Astrocyte of the spinal cord (primary cell): ENCODE measurements around the gene FBXL5.
A peak's percentile ranks its signal among the peaks of the same experiment; 100 is the strongest.

Source experiments
- DNase-seq: peaks from one replicate; pipeline ENCODE4 v3.0.0; 2011; ENCODE audit warnings: low read depth, low spot score
- H3K4me3 ChIP-seq: 2 replicates; pipeline ENCODE4 v1.5.1; 2011; ENCODE audit warnings: low read depth, mild to moderate bottlenecking, low read length, moderate library complexity
- in situ Hi-C: cut with HindIII; loops from 2 replicates; pipeline ENCODE4 v1.10.0; 2017; ENCODE audit warnings: low sequenced_read_pairs
- TF ChIP-seq, protein P1 (sequence below): IDR thresholded peaks from 2 replicates; pipeline ENCODE4 v1.5.1; 2012; ENCODE audit warnings: low read depth, mild to moderate bottlenecking, low read length, inconsistent platforms

Gene FBXL5

DNA sequence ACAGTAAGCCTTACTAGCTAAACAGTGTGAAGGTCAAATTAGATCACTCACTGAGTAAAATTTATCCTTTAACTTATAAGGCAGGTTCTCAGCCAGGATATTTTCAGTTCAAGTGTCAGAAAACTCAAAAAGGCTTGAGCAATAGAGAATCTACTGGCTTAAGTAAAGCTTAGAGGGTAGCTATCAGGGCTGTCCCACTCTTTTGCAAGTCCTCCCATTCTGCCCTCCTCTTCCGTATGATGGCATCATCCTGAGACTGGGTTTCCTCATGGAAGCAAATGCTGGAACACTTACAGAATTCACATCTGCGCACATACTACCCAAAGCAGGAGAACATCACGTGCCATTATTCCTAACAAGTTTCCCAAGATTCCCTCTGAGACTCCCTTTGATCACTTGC is 55.0 kb downstream of the FBXL5 start:
- in situ Hi-C loops, result no loop called here
- no peak for DNase-seq
- H3K4me3 ChIP-seq, result no peak overlapping the region
- TF ChIP-seq, protein P1, sequence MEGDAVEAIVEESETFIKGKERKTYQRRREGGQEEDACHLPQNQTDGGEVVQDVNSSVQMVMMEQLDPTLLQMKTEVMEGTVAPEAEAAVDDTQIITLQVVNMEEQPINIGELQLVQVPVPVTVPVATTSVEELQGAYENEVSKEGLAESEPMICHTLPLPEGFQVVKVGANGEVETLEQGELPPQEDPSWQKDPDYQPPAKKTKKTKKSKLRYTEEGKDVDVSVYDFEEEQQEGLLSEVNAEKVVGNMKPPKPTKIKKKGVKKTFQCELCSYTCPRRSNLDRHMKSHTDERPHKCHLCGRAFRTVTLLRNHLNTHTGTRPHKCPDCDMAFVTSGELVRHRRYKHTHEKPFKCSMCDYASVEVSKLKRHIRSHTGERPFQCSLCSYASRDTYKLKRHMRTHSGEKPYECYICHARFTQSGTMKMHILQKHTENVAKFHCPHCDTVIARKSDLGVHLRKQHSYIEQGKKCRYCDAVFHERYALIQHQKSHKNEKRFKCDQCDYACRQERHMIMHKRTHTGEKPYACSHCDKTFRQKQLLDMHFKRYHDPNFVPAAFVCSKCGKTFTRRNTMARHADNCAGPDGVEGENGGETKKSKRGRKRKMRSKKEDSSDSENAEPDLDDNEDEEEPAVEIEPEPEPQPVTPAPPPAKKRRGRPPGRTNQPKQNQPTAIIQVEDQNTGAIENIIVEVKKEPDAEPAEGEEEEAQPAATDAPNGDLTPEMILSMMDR, result no peak

DNA sequence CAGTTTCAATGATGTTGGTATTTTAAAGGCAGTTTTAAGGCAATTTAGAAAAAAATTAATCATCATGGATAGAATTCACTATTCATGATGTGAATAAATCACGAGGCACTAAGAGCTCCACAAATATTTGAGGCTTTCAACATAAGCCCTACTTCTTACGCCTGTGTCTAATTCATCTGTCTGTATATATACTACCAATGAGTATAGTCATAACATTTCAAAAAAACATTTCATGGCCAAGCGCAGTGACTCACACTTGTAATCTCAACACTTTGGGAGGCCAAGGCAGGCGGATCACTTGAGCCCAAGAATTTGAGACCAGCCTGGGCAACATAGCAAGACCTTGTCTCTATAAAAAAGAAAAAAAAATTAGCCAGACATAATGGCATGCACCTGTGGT is 56.5 kb downstream of the FBXL5 start:
- TF ChIP-seq, protein P1, result no peak
- in situ Hi-C loops, result no loop called here
- H3K4me3 ChIP-seq, result no peak overlapping the region
- no peak for DNase-seq

DNA sequence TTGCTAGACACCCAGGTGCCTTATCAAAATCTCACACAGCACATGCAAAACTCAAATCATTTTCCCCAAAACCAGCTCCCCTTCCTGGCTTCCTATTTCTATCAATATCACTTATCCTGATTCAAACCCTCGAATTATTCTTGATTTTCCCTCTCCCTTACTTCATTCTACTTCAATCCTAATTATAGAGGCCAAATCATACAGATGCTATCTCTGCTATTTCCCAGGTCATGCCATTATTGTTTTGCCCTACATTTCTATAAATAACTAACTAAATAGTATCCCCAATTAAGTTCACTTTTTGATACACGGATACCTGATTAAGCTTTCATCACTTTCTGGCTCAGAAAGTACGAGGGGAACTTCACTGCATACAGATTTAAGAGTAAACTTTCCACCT is 62.4 kb downstream of the FBXL5 start:
- DNase-seq, result no peak
- H3K4me3 ChIP-seq, result no peak overlapping the region
- in situ Hi-C loops, result no loop called here
- TF ChIP-seq, protein P1, result no peak

DNA sequence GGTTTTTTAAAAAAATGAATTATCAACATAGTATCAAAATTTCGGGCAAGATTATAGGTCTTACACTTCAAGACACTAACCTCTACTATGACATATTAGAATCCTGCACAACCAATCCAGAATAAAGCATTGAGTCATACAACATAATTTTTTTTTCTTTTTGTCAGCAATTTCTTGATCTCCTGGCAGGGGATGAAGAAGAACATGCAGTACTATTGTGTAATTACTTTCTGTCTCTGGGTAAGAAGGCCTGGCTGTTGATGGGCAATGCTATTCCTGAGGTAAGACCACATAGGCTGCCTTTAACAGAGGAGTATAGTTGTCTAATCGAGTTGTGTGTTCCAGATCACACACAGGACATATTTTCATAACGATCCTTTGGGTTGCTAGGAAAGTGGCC is 67.5 kb downstream of the FBXL5 start:
- peak; percentile 12 for DNase-seq
- in situ Hi-C loops, result no loop called here
- no peak overlapping the region for H3K4me3 ChIP-seq
- TF ChIP-seq, protein P1, result no peak

DNA sequence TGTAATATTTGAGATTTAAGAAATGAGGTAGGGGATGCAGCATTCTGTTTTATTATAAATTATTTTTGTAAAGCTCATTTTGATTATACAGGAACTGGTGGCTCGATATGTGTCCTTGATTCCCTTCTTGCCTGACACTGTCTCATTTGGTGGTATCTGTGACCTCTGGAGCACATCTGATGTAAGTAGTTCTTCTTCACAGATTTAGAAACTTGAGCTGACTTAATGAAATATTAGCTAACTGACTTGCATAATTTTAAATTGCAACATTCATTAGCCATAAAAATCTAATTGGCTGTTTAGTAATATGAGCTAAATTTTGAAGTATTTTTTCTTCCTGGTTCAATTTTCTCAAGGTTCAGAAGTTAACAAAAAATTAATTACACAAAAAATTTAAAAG is 69.1 kb downstream of the FBXL5 start:
- no peak overlapping the region for H3K4me3 ChIP-seq
- DNase-seq, result no peak
- TF ChIP-seq, protein P1, result no peak
- in situ Hi-C loops, result no loop called here

DNA sequence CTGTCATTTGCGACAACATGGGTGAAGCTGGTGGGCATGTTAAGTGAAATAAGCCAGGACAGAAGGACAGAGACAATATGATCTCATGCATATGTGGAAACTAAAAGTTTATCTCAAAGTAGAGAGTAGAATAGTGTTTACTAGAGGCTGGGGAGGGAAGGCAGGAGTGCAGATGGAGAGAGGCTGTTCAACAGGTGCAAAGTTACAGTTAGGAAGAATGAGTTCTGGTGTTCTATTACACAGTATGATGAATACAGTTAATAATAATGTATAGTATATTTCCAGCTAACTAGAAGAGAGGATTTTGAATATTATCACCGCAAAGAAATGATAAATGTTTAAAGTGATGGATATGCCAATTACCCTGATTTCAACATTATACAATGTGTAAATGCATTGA is 69.8 kb downstream of the FBXL5 start:
- TF ChIP-seq, protein P1, result no peak
- no peak overlapping the region for H3K4me3 ChIP-seq
- in situ Hi-C loops, result no loop called here
- no peak for DNase-seq

DNA sequence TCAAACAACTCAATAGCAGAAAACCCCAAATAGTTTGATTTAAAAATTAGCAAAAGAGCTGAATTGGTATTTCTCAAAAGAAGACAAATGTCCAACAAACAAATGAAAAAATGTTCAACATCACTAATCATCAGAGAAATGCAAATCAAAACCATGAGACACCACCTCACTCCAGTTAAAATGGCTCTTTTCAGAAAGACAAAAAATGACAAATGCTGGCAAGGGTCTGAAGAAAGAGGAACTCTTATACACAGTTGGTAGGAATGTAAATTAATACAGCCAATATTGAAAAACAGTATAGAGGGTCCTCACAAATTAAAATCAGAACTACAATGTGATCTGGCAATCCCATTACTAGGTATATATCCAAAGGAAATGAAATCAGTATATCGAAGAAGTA is 70.4 kb downstream of the FBXL5 start:
- DNase-seq, result no peak
- in situ Hi-C loops, result no loop called here
- TF ChIP-seq, protein P1, result no peak
- H3K4me3 ChIP-seq, result no peak overlapping the region
